GM18909 (cell line): ENCODE data around the gene NRXN3.

ENCODE experiments used
- ATAC-seq: cut with Tn5 transposase; IDR thresholded peaks from one replicate; pipeline ENCODE4 v1.9.1; 2021; ENCODE audit warnings: mild to moderate bottlenecking; ENCODE audit not compliant: unreplicated experiment, poor library complexity

The NRXN3 gene

GRCh38 chr14:78611796-78612571, 441.8 kb downstream of the NRXN3 start:
- ATAC-seq = no peak

GRCh38 chr14:78612666-78613065, 442.5 kb downstream of the NRXN3 start:
- no peak for ATAC-seq

- ATAC-seq = no peak
These were observed 444.4 kb downstream of the NRXN3 start for GRCh38 chr14:78614593-78614992.

- no peak for ATAC-seq
These were observed 447.6 kb downstream of the NRXN3 start for GRCh38 chr14:78617735-78618134.

GRCh38 chr14:78618368-78618767, 448.2 kb downstream of the NRXN3 start:
- no peak for ATAC-seq

- ATAC-seq = no peak
These were observed 456.9 kb downstream of the NRXN3 start for GRCh38 chr14:78627114-78627513.

GRCh38 chr14:78631551-78631950, 461.4 kb downstream of the NRXN3 start:
- ATAC-seq = no peak

- ATAC-seq = no peak
These were observed 463.6 kb downstream of the NRXN3 start for GRCh38 chr14:78633752-78634151.

GRCh38 chr14:78637489-78637888, 467.3 kb downstream of the NRXN3 start:
- ATAC-seq = no peak

- ATAC-seq = no peak
These were observed 467.8 kb downstream of the NRXN3 start for GRCh38 chr14:78637908-78638475.

GRCh38 chr14:78638926-78639325, 468.8 kb downstream of the NRXN3 start:
- ATAC-seq = no peak

GRCh38 chr14:78644824-78645559, 474.8 kb downstream of the NRXN3 start:
- ATAC-seq = no peak

GRCh38 chr14:78652727-78653126, 482.6 kb downstream of the NRXN3 start:
- no peak for ATAC-seq

- no peak for ATAC-seq
These were observed 483.0 kb downstream of the NRXN3 start for GRCh38 chr14:78653173-78653572.

- no peak for ATAC-seq
These were observed 487.3 kb downstream of the NRXN3 start for GRCh38 chr14:78657451-78657850.

GRCh38 chr14:78664841-78665240, 494.7 kb downstream of the NRXN3 start:
- ATAC-seq = no peak

GRCh38 chr14:78666336-78667056, 496.3 kb downstream of the NRXN3 start:
- no peak for ATAC-seq

- no peak for ATAC-seq
These were observed 497.0 kb downstream of the NRXN3 start for GRCh38 chr14:78667141-78667540.

GRCh38 chr14:78673845-78674244, 503.7 kb downstream of the NRXN3 start:
- ATAC-seq = no peak

GRCh38 chr14:78674820-78675219, 504.6 kb downstream of the NRXN3 start:
- no peak for ATAC-seq

GRCh38 chr14:78683206-78683605, 513.0 kb downstream of the NRXN3 start:
- ATAC-seq = no peak
